Retinal pigment epithelial cell (primary cell): ENCODE measurements around the gene IGFBP6.

Source experiments
- DNase-seq: peaks from one replicate; pipeline ENCODE4 v3.0.0-alpha.2; 2010; ENCODE audit warnings: low read depth
- H3K4me3 ChIP-seq: 2 replicates; pipeline ENCODE4 v1.5.1; 2011; ENCODE audit warnings: mild to moderate bottlenecking, low read length, control low read depth, moderate library complexity
- TF ChIP-seq, protein P1 (sequence below): conservative IDR thresholded peaks from 2 replicates; pipeline ENCODE4 v1.5.1; 2011; ENCODE audit warnings: low read depth, low read length, control low read depth, inconsistent platforms

Gene IGFBP6

DNA sequence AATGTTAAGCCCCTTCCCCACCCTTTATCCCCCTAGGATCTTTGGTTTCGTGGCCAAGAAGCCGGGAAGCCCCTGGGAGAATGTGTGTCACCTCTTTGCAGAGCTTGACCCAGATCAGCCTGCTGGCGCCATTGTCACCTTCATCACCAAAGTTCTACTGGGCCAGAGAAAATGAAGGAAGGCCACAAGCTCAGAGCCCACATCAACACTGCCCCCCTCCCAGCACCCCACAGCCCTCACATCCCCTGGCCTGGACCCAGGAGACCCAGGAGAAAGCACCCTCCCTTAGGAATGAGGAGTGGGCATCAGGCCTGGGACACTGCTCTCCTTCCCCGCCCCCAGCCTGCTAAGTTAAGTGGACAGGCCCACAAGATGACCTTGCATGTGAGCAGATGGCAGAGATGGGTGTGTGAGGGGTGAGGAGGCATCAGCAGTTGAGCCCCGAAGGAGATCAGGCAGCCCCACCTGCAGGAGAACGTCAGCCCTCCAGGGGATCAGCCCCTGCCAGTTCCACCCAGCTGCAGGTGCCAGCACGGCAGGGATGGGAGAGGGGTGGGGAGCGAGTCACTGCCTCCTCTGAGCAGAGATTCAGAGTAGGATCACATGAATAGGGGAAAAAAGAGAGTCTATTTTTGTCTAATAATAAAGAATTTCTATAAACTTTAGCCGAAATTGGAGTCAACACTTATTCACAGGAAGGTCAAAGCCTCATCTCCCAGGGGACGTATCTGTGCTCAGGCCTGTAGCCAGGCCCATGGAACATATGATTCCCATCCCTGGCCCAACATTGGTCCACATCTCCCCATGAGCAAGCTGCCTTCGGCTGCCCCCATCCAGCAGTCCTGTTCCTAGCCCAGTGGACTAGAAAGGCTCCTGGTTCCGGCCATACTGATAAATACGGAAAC lies 33.5 kb upstream of the IGFBP6 start:
- TF ChIP-seq, protein P1, sequence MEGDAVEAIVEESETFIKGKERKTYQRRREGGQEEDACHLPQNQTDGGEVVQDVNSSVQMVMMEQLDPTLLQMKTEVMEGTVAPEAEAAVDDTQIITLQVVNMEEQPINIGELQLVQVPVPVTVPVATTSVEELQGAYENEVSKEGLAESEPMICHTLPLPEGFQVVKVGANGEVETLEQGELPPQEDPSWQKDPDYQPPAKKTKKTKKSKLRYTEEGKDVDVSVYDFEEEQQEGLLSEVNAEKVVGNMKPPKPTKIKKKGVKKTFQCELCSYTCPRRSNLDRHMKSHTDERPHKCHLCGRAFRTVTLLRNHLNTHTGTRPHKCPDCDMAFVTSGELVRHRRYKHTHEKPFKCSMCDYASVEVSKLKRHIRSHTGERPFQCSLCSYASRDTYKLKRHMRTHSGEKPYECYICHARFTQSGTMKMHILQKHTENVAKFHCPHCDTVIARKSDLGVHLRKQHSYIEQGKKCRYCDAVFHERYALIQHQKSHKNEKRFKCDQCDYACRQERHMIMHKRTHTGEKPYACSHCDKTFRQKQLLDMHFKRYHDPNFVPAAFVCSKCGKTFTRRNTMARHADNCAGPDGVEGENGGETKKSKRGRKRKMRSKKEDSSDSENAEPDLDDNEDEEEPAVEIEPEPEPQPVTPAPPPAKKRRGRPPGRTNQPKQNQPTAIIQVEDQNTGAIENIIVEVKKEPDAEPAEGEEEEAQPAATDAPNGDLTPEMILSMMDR: peak; percentile 13
- DNase-seq: no peak
- H3K4me3 ChIP-seq: no peak overlapping the region

- TF ChIP-seq, protein P1: no peak
- no peak for DNase-seq
- H3K4me3 ChIP-seq: no peak overlapping the region
These were observed 32.6 kb upstream of the IGFBP6 start for GRCh38 chr12:53064613-53065436.

DNA sequence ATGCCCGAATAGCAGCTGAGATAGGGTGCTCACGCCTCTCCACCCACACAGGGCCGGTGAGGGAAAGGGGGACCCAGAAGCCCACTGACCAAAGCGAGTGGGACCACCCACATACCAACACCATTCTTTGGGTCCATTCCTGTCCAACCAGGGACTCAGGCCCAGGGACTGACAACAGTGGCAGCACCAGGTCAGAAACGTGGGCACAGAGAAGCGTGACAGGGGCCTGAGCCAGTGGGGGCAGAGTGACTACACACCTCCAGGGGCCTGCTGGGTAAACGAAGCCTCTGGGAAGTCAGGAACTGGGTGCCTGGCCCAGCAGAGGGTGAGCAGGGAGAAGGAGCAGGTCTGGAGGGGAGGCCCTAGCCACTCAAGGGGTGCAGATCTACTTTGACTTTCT lies 32.0 kb upstream of the IGFBP6 start:
- TF ChIP-seq, protein P1: no peak
- no peak for DNase-seq
- H3K4me3 ChIP-seq: no peak overlapping the region

DNA sequence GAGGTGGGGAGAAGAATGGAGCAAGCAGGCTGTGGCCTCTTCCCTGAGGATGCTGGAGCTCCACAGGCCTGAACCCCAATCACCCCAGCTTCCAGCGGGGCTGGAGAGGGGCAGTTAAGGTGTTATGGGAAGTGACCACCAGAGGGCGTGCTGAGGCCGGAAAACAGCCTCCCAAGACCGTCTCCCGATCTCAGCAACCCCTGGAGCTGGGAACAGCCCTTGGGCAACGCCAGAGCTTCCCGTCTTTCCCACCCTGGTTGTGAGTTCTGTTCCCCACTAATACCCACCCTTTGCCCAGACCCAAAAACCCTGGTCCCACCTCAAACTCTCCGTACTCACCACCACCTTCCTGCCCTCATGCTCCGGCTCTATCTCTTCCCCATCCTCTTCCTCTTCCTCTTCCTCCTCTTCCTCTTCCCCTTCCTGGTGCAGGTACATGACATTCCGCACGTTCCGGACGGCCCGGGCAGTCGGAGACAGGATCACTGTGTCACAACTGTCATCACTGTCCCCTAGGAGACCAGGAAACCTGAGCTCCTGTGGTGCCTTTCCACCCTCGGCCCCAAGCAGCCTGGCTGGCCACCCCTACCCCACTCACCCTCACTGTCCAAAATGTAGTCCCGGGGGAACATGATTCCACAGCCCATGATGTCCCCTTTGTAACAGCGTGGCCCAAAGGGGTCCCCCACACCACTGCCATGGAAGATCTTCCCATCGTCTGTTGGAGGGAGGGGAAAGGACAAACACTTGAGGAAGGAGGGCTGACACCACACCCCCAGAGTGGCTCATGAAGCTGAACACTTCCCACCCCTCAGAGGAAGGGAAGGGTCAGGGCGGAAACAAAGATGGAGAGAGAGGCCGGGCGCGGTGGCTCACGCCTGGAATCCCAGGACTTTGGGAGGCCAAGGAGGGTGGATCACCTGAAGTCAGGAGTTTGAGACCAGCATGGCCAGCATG lies 31.2 kb upstream of the IGFBP6 start:
- DNase-seq: no peak
- TF ChIP-seq, protein P1: peak; percentile 84
- no peak overlapping the region for H3K4me3 ChIP-seq

GRCh38 chr12:53067074-53067992 lies 30.1 kb upstream of the IGFBP6 start:
- no peak overlapping the region for H3K4me3 ChIP-seq
- TF ChIP-seq, protein P1: no peak
- no peak for DNase-seq
